GM23338 (cell line): ENCODE measurements around the gene GPR25.

Experiments
- EZH2 ChIP-seq: fragments of 200-600 bp; sonication (generic); IDR thresholded peaks from one replicate; pipeline ENCODE4 v1.8.0; 2017; ENCODE audit warnings: antibody characterized with exemption, mild to moderate bottlenecking, low read depth; ENCODE audit not compliant: unreplicated experiment
- EZH2phosphoT487 ChIP-seq: fragments of 200-600 bp; sonication (generic); IDR thresholded peaks from one replicate; pipeline ENCODE4 v1.8.1; 2018; ENCODE audit warnings: antibody characterized with exemption; ENCODE audit not compliant: unreplicated experiment
- NANOG ChIP-seq: IDR thresholded peaks from 2 replicates; pipeline ENCODE4 v1.6.1; 2016; ENCODE audit warnings: antibody characterized with exemption, borderline replicate concordance
- POLR2AphosphoS5 ChIP-seq: IDR thresholded peaks from 2 replicates; pipeline ENCODE4 v1.6.1; 2016; ENCODE audit warnings: antibody characterized with exemption, low read depth
- STAT1 ChIP-seq: IDR thresholded peaks from one replicate; pipeline ENCODE4 v1.6.1; 2016; ENCODE audit warnings: antibody characterized with exemption; ENCODE audit not compliant: unreplicated experiment
- ZNF114 ChIP-seq: fragments of 250-450 bp; sonication (Bioruptor Pico); IDR thresholded peaks from 2 replicates; pipeline ENCODE4 v1.5.0; 2020; ENCODE audit warnings: mild to moderate bottlenecking, moderate library complexity
- ZNF331 ChIP-seq: fragments of 250-450 bp; sonication (Bioruptor Pico); IDR thresholded peaks from 2 replicates; pipeline ENCODE4 v1.5.0; 2020; ENCODE audit warnings: low read depth, mild to moderate bottlenecking, moderate library complexity
- TF ChIP-seq, protein P1 (sequence below), 2 experiments: fragments of 200-600 bp in 1 of 2; sonication (generic) in 1 of 2; conservative IDR thresholded peaks; 2 replicates each; pipeline versions ENCODE4 v1.5.1 to v1.6.1; 2016 to 2017; ENCODE audit warnings: antibody characterized with exemption in 2 of 2, low read depth in 2 of 2, mild to moderate bottlenecking in 2 of 2, moderate library complexity in 1 of 2
- TF ChIP-seq, protein P2 (sequence below): IDR thresholded peaks from one replicate; pipeline ENCODE4 v1.6.1; 2018; ENCODE audit warnings: antibody characterized with exemption; ENCODE audit not compliant: unreplicated experiment
- TF ChIP-seq, protein P3 (sequence below): IDR thresholded peaks from 2 replicates; pipeline ENCODE4 v1.6.1; 2016; ENCODE audit warnings: antibody characterized with exemption
- TF ChIP-seq, protein P4 (sequence below): fragments of 250-450 bp; sonication (Bioruptor Pico); IDR thresholded peaks from 2 replicates; pipeline ENCODE4 v1.5.0; 2020; ENCODE audit warnings: mild to moderate bottlenecking, moderate library complexity

DNA sequence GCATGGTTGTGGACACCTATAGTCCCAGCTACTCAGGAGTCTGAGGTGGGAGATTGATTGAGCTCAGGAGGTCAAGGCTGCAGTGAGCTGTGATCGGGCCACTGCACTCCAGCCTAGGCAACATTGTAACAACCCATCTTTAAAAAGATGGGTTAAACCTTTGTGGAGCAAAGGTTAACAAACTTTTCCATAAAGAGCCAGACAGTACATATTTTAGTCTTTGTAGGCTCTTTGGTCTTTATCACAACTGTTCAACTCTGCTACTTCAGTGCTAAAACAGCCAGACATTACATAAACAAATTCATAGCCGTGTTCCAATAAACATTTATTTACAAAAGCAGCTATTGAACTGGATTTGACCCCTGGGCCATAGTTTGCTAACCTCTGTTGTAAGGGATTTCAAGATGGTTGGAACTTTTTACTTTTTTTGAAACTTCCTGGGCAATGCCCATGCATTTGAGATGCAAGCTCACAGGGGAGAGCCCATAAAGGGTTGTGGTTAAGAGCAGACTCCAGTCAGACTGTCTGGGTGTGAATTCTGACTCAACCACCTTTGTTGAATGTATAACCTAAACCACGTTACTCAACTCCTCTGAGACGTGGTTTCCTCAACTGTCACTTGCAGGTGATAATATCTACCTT lies 32.8 kb downstream of the GPR25 start:
- TF ChIP-seq, protein P1, sequence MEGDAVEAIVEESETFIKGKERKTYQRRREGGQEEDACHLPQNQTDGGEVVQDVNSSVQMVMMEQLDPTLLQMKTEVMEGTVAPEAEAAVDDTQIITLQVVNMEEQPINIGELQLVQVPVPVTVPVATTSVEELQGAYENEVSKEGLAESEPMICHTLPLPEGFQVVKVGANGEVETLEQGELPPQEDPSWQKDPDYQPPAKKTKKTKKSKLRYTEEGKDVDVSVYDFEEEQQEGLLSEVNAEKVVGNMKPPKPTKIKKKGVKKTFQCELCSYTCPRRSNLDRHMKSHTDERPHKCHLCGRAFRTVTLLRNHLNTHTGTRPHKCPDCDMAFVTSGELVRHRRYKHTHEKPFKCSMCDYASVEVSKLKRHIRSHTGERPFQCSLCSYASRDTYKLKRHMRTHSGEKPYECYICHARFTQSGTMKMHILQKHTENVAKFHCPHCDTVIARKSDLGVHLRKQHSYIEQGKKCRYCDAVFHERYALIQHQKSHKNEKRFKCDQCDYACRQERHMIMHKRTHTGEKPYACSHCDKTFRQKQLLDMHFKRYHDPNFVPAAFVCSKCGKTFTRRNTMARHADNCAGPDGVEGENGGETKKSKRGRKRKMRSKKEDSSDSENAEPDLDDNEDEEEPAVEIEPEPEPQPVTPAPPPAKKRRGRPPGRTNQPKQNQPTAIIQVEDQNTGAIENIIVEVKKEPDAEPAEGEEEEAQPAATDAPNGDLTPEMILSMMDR (conservative IDR thresholded peaks at IDR 0.05; ENCODE audit: low read depth in 2 of 2), result no peak
- no peak for TF ChIP-seq ZNF114
- no peak for TF ChIP-seq NANOG
- TF ChIP-seq EZH2, result no peak
- TF ChIP-seq, protein P2, sequence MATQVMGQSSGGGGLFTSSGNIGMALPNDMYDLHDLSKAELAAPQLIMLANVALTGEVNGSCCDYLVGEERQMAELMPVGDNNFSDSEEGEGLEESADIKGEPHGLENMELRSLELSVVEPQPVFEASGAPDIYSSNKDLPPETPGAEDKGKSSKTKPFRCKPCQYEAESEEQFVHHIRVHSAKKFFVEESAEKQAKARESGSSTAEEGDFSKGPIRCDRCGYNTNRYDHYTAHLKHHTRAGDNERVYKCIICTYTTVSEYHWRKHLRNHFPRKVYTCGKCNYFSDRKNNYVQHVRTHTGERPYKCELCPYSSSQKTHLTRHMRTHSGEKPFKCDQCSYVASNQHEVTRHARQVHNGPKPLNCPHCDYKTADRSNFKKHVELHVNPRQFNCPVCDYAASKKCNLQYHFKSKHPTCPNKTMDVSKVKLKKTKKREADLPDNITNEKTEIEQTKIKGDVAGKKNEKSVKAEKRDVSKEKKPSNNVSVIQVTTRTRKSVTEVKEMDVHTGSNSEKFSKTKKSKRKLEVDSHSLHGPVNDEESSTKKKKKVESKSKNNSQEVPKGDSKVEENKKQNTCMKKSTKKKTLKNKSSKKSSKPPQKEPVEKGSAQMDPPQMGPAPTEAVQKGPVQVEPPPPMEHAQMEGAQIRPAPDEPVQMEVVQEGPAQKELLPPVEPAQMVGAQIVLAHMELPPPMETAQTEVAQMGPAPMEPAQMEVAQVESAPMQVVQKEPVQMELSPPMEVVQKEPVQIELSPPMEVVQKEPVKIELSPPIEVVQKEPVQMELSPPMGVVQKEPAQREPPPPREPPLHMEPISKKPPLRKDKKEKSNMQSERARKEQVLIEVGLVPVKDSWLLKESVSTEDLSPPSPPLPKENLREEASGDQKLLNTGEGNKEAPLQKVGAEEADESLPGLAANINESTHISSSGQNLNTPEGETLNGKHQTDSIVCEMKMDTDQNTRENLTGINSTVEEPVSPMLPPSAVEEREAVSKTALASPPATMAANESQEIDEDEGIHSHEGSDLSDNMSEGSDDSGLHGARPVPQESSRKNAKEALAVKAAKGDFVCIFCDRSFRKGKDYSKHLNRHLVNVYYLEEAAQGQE, result no peak
- no peak for TF ChIP-seq STAT1
- no peak for TF ChIP-seq POLR2AphosphoS5
- TF ChIP-seq EZH2phosphoT487, result no peak
- TF ChIP-seq, protein P3, sequence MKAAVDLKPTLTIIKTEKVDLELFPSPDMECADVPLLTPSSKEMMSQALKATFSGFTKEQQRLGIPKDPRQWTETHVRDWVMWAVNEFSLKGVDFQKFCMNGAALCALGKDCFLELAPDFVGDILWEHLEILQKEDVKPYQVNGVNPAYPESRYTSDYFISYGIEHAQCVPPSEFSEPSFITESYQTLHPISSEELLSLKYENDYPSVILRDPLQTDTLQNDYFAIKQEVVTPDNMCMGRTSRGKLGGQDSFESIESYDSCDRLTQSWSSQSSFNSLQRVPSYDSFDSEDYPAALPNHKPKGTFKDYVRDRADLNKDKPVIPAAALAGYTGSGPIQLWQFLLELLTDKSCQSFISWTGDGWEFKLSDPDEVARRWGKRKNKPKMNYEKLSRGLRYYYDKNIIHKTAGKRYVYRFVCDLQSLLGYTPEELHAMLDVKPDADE, result no peak
- TF ChIP-seq ZNF331, result no peak
- TF ChIP-seq, protein P4, sequence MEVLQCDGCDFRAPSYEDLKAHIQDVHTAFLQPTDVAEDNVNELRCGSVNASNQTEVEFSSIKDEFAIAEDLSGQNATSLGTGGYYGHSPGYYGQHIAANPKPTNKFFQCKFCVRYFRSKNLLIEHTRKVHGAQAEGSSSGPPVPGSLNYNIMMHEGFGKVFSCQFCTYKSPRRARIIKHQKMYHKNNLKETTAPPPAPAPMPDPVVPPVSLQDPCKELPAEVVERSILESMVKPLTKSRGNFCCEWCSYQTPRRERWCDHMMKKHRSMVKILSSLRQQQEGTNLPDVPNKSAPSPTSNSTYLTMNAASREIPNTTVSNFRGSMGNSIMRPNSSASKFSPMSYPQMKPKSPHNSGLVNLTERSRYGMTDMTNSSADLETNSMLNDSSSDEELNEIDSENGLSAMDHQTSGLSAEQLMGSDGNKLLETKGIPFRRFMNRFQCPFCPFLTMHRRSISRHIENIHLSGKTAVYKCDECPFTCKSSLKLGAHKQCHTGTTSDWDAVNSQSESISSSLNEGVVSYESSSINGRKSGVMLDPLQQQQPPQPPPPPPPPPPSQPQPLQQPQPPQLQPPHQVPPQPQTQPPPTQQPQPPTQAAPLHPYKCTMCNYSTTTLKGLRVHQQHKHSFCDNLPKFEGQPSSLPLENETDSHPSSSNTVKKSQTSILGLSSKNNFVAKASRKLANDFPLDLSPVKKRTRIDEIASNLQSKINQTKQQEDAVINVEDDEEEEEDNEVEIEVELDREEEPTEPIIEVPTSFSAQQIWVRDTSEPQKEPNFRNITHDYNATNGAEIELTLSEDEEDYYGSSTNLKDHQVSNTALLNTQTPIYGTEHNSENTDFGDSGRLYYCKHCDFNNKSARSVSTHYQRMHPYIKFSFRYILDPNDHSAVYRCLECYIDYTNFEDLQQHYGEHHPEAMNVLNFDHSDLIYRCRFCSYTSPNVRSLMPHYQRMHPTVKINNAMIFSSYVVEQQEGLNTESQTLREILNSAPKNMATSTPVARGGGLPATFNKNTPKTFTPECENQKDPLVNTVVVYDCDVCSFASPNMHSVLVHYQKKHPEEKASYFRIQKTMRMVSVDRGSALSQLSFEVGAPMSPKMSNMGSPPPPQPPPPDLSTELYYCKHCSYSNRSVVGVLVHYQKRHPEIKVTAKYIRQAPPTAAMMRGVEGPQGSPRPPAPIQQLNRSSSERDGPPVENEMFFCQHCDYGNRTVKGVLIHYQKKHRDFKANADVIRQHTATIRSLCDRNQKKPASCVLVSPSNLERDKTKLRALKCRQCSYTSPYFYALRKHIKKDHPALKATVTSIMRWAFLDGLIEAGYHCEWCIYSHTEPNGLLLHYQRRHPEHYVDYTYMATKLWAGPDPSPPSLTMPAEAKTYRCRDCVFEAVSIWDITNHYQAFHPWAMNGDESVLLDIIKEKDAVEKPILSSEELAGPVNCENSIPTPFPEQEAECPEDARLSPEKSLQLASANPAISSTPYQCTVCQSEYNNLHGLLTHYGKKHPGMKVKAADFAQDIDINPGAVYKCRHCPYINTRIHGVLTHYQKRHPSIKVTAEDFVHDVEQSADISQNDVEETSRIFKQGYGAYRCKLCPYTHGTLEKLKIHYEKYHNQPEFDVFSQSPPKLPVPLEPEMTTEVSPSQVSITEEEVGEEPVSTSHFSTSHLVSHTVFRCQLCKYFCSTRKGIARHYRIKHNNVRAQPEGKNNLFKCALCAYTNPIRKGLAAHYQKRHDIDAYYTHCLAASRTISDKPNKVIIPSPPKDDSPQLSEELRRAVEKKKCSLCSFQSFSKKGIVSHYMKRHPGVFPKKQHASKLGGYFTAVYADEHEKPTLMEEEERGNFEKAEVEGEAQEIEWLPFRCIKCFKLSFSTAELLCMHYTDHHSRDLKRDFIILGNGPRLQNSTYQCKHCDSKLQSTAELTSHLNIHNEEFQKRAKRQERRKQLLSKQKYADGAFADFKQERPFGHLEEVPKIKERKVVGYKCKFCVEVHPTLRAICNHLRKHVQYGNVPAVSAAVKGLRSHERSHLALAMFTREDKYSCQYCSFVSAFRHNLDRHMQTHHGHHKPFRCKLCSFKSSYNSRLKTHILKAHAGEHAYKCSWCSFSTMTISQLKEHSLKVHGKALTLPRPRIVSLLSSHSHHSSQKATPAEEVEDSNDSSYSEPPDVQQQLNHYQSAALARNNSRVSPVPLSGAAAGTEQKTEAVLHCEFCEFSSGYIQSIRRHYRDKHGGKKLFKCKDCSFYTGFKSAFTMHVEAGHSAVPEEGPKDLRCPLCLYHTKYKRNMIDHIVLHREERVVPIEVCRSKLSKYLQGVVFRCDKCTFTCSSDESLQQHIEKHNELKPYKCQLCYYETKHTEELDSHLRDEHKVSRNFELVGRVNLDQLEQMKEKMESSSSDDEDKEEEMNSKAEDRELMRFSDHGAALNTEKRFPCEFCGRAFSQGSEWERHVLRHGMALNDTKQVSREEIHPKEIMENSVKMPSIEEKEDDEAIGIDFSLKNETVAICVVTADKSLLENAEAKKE (CRISPR knock-in tag), result no peak
